ENCODE results near the gene ABCC1. TPM values are rescaled to one million over a fixed set of nuclear protein-coding genes. Genes with fewer than 3 reads are reported as not detected.
"Not testable (repeated sequence)": the region's sequence is repeated elsewhere in the genome, so short reads cannot be mapped to it uniquely, and the experiment has no call there.

The ABCC1 gene
- total and polyA plus RNA-seq, 4 donors = 8.6 to 15.5 (median 13.4) TPM

DNA sequence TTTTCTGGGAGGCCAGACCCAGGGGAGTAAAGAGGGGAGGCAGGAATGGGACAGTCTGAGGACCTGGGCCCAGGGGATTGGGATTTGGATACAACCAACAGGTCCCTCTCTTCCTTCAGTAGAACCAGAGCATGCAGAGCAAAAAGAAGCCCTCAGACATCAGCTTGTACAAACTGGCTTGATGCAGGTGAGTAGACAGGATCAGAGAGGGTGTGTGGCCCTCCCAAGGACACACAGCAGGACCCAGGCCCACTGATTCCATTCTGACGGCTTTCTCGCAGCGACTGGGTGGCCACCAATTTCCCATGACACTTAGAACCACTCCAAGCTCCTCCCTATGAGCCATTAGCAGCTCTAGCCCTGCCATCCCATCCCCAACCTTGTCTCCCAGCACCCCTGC is 210.2 kb downstream of the ABCC1 start:
- Histone ChIP-seq H3K9me3 (ENCODE audit: control insufficient read depth, insufficient read depth, low read length) (peaks cover 15% of the 10 kb centered on the region), H3K27ac (ENCODE audit: low read depth, low read length) (no peak overlapping the region), H3K4me3 (ENCODE audit: low read depth, low read length) (no peak overlapping the region), H3K4me1 (ENCODE audit: control insufficient read depth, insufficient read depth, low read length) (peaks cover 10% of the 10 kb centered on the region), H3K27me3 (ENCODE audit: control insufficient read depth, insufficient read depth, low read length) (peaks cover 2% of the 10 kb centered on the region), H3K36me3 (ENCODE audit: control insufficient read depth, insufficient read depth, low read length) (peaks cover 1% of the 10 kb centered on the region)
- 93% methylated on average over 3 of the region's 3 CpGs for WGBS (ENCODE audit: insufficient coverage)
- DNase-seq (ENCODE audit: low read depth in 4 of 6, low spot score in 6 of 6) = no peak

DNA sequence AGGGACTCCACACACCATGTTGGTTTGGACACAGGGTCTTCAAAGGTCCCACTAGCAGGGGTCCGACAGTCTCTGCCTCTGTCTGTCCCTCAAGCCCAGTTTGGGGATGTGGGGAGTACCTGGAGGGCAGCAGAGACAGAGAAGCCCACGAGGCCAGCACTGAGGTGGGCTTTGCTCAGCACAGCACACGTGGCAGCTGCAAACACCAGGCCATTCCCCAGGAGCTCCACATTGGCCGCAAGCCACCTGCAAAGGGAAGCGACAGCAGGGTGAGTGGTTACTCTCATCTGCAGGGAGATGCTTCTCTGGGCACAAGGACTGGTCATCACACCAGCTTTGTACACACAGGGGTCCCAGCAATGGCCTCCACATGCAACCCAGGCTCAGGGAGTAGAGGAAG is 211.9 kb downstream of the ABCC1 start:
- no peak overlapping the region for H3K27ac ChIP-seq (ENCODE audit: low read depth, low read length)
- DNase-seq (ENCODE audit: low read depth in 4 of 6, low spot score in 6 of 6) = no peak
- H3K36me3 ChIP-seq (ENCODE audit: control insufficient read depth, insufficient read depth, low read length) = no peaks in the 10 kb centered on the region
- no peak overlapping the region for H3K4me3 ChIP-seq (ENCODE audit: low read depth, low read length)
- peaks cover 10% of the 10 kb centered on the region for H3K4me1 ChIP-seq (ENCODE audit: control insufficient read depth, insufficient read depth, low read length)
- WGBS (ENCODE audit: insufficient coverage) = 69% methylated on average over 5 of the region's 5 CpGs
- peaks cover 1% of the 10 kb centered on the region for H3K27me3 ChIP-seq (ENCODE audit: control insufficient read depth, insufficient read depth, low read length)
- peaks cover 15% of the 10 kb centered on the region for H3K9me3 ChIP-seq (ENCODE audit: control insufficient read depth, insufficient read depth, low read length)

DNA sequence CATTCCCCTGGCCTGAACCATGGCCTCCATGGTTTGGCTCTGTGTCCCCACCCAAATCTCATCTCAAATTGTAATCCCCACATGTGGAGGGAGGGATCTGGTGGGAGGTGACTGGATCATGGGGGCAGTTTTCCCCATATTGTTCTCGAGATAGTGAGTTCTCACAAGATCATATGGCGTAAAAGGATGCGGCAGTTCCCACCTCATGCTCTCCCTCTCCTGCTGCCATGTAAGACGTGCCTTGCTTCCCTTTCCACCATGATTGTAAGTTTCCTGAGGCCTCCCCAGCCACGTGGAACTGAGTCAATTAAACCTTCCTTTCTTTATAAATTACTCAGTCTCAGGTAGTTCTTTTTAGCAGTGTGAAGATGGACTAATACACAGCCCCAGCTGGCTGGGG is 212.4 kb downstream of the ABCC1 start:
- DNase-seq (ENCODE audit: low read depth in 4 of 6, low spot score in 6 of 6); H3K27ac ChIP-seq (ENCODE audit: low read depth, low read length); H3K4me3 ChIP-seq (ENCODE audit: low read depth, low read length); H3K36me3 ChIP-seq (ENCODE audit: control insufficient read depth, insufficient read depth, low read length); H3K27me3 ChIP-seq (ENCODE audit: control insufficient read depth, insufficient read depth, low read length): not testable (repeated sequence)
- Histone ChIP-seq H3K4me1 (ENCODE audit: control insufficient read depth, insufficient read depth, low read length) (peaks cover 10% of the 10 kb centered on the region), H3K9me3 (ENCODE audit: control insufficient read depth, insufficient read depth, low read length) (peaks cover 15% of the 10 kb centered on the region)
- no CpG with 5 or more reads among the region's 5 CpGs for WGBS (ENCODE audit: insufficient coverage)

DNA sequence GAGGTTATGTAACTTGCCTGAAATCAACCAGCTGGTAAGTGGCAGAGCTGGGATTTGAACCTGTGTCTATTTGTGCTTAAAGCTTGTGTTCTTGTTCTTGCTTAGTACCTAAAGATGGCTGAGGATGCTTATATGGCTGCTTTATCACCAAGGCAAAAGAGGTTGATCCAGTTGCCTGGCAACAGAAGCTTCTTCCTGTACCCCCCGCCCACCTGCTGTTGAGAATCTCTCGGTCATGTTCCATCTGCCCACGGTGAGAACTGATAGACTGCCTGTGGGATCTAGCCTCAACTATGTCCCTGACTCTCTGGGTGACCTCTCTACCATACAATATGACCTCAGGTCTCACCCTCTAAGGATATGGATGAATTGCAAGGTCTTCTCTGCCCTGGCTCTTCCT is 213.2 kb downstream of the ABCC1 start:
- Histone ChIP-seq H3K27ac (ENCODE audit: low read depth, low read length) (no peak overlapping the region), H3K27me3 (ENCODE audit: control insufficient read depth, insufficient read depth, low read length) (no peaks in the 10 kb centered on the region), H3K4me3 (ENCODE audit: low read depth, low read length) (no peak overlapping the region), H3K36me3 (ENCODE audit: control insufficient read depth, insufficient read depth, low read length) (no peaks in the 10 kb centered on the region), H3K9me3 (ENCODE audit: control insufficient read depth, insufficient read depth, low read length) (peaks cover 15% of the 10 kb centered on the region), H3K4me1 (ENCODE audit: control insufficient read depth, insufficient read depth, low read length) (peaks cover 10% of the 10 kb centered on the region)
- WGBS (ENCODE audit: insufficient coverage) = 75% methylated on average over 2 of the region's 3 CpGs
- DNase-seq (ENCODE audit: low read depth in 4 of 6, low spot score in 6 of 6) = no peak

DNA sequence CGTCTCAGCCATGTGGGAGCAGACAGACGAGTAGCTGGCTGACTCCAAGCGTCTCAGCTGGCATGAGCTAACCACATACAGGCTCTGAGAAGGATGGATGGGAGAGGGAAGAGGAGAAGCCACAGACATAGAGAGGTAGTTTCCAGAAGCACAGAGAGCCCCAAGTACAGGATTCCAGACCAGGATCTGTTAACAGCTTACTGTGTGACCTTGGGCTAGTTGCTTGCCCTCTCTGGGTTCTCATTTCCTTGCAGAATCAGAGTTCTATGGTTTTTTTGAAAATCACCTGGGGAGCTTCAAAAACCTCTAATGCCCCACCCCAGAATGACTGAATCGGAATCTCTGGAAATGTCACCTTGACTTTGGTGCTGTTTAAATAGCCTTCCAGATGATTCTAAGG is 213.7 kb downstream of the ABCC1 start:
- Histone ChIP-seq H3K36me3 (ENCODE audit: control insufficient read depth, insufficient read depth, low read length) (no peaks in the 10 kb centered on the region), H3K4me3 (ENCODE audit: low read depth, low read length) (no peak overlapping the region), H3K27ac (ENCODE audit: low read depth, low read length) (peak overlapping the region; percentile 3), H3K9me3 (ENCODE audit: control insufficient read depth, insufficient read depth, low read length) (peaks cover 13% of the 10 kb centered on the region), H3K27me3 (ENCODE audit: control insufficient read depth, insufficient read depth, low read length) (no peaks in the 10 kb centered on the region), H3K4me1 (ENCODE audit: control insufficient read depth, insufficient read depth, low read length) (peaks cover 10% of the 10 kb centered on the region)
- WGBS (ENCODE audit: insufficient coverage) = 73% methylated on average over 4 of the region's 4 CpGs
- no peak for DNase-seq (ENCODE audit: low read depth in 4 of 6, low spot score in 6 of 6)

DNA sequence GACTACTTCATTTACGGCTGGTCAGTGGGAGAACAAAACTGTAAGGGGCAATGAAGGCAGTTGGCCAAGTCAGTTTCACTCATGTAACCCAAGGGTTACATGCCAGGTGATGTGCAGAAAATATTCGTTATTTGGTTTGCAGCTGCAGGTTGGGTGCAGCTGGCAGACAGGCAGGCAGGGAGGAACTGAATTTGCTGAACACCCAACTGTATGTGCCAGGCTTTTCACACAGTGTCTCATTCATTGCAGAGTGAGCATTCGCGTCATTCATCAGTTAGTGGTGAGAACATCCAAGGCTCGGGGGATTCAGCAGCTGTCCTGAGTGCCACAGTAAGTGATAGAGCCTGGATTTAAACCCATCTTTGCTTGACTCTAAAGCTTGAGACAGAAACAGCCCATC is 214.2 kb downstream of the ABCC1 start:
- WGBS (ENCODE audit: insufficient coverage) = 50% methylated on average over 5 of the region's 5 CpGs
- Histone ChIP-seq H3K9me3 (ENCODE audit: control insufficient read depth, insufficient read depth, low read length) (peaks cover 8% of the 10 kb centered on the region), H3K36me3 (ENCODE audit: control insufficient read depth, insufficient read depth, low read length) (no peaks in the 10 kb centered on the region), H3K4me3 (ENCODE audit: low read depth, low read length) (no peak overlapping the region), H3K27ac (ENCODE audit: low read depth, low read length) (peak overlapping the region; percentile 3), H3K4me1 (ENCODE audit: control insufficient read depth, insufficient read depth, low read length) (peaks cover 10% of the 10 kb centered on the region), H3K27me3 (ENCODE audit: control insufficient read depth, insufficient read depth, low read length) (no peaks in the 10 kb centered on the region)
- DNase-seq (ENCODE audit: low read depth in 4 of 6, low spot score in 6 of 6) = peak in 3 of 6 donors; percentile 31 to 68 (median 65)

DNA sequence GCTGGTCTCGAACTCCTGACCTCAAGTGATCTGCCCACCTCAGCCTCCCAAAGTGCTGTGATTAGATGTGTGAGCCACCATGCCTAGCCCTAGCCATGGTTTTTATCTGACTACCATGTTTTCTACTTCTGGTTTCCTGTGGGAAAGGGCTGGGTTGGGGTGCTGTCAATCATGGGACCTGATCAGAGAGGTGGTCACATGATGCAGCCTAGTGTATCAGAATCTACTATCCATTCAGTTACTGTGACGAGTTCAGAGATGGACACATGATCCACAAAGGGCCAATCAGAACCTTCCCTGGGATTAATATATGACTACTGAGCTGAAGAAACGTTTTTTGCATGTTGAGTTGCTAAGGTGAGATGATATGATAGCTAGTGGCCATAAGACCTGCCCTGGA is 214.8 kb downstream of the ABCC1 start:
- Histone ChIP-seq H3K4me1 (ENCODE audit: control insufficient read depth, insufficient read depth, low read length) (peaks cover 10% of the 10 kb centered on the region), H3K9me3 (ENCODE audit: control insufficient read depth, insufficient read depth, low read length) (peaks cover 1% of the 10 kb centered on the region), H3K36me3 (ENCODE audit: control insufficient read depth, insufficient read depth, low read length) (peaks cover under 1% of the 10 kb centered on the region), H3K4me3 (ENCODE audit: low read depth, low read length) (no peak overlapping the region), H3K27me3 (ENCODE audit: control insufficient read depth, insufficient read depth, low read length) (no peaks in the 10 kb centered on the region), H3K27ac (ENCODE audit: low read depth, low read length) (no peak overlapping the region)
- DNase-seq (ENCODE audit: low read depth in 4 of 6, low spot score in 6 of 6) = no peak
- 92% methylated on average over 2 of the region's 3 CpGs for WGBS (ENCODE audit: insufficient coverage)

DNA sequence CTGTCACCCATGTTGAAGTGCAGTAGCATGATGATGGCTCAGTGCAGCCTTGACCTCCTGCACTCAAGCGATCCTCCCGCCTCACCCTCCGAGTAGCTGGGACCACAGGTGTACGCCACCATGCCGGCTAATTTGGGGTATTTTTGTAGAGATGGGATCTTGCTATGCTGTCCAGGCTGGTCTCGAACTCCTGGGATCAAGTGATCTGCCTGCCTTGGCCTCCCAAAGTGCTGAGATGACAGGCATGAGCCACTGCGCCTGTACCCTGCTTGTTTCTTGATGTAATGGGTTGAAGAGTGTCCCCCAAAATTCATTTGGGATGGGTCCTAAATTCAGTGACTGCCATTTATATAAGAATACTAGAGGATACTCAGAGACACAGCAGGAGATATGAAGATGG is 216.7 kb downstream of the ABCC1 start:
- Histone ChIP-seq H3K27me3 (ENCODE audit: control insufficient read depth, insufficient read depth, low read length) (no peaks in the 10 kb centered on the region), H3K4me3 (ENCODE audit: low read depth, low read length) (no peak overlapping the region), H3K36me3 (ENCODE audit: control insufficient read depth, insufficient read depth, low read length) (peaks cover 4% of the 10 kb centered on the region), H3K9me3 (ENCODE audit: control insufficient read depth, insufficient read depth, low read length) (no peaks in the 10 kb centered on the region), H3K27ac (ENCODE audit: low read depth, low read length) (no peak overlapping the region), H3K4me1 (ENCODE audit: control insufficient read depth, insufficient read depth, low read length) (peaks cover 10% of the 10 kb centered on the region)
- DNase-seq (ENCODE audit: low read depth in 4 of 6, low spot score in 6 of 6) = no peak
- WGBS (ENCODE audit: insufficient coverage) = 86% methylated on average over 7 of the region's 7 CpGs

DNA sequence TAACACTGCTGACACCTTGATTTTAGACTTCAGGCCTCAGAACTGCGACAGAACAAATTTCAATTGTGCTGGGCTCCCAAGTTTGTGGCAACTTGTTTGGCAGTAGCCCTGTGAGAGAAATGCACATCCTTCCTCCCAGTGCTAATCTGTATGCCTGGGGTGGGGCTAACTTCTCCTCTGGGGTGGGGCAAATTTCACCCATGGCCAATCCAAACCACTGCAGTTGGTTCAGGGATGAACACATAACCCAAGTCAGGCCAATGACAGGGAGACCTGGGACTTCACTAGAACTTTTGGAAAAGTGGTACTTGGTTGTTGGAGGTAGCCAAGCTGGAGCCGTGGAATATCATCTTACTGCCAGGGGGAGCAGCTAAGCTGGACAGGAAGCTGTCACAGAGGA is 217.5 kb downstream of the ABCC1 start:
- Histone ChIP-seq H3K27ac (ENCODE audit: low read depth, low read length) (no peak overlapping the region), H3K4me3 (ENCODE audit: low read depth, low read length) (no peak overlapping the region), H3K27me3 (ENCODE audit: control insufficient read depth, insufficient read depth, low read length) (no peaks in the 10 kb centered on the region), H3K9me3 (ENCODE audit: control insufficient read depth, insufficient read depth, low read length) (no peaks in the 10 kb centered on the region), H3K36me3 (ENCODE audit: control insufficient read depth, insufficient read depth, low read length) (peaks cover 4% of the 10 kb centered on the region), H3K4me1 (ENCODE audit: control insufficient read depth, insufficient read depth, low read length) (peaks cover 10% of the 10 kb centered on the region)
- WGBS (ENCODE audit: insufficient coverage) = 40% methylated on average over 2 of the region's 2 CpGs
- DNase-seq (ENCODE audit: low read depth in 4 of 6, low spot score in 6 of 6) = no peak

DNA sequence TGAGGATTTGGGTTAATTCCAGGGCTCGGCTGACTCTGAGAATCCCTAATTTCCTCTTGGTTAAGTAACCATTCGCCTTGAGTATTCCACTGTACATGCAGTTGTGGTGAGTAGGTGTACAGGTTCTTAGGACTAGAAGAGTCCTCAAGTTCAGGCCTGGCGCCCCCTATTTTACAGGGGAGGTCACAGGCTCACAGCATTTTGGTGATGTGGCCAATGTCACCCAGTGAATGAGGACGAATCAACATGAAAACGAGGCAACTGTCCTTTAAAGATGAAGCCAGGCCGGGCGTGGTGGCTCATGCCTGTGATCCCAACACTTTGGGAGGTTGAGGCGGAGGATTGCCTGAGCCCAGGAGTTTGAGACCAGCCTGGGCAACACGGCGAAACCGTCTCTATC is 218.5 kb downstream of the ABCC1 start:
- Histone ChIP-seq H3K4me3 (ENCODE audit: low read depth, low read length) (no peak overlapping the region), H3K9me3 (ENCODE audit: control insufficient read depth, insufficient read depth, low read length) (no peaks in the 10 kb centered on the region), H3K36me3 (ENCODE audit: control insufficient read depth, insufficient read depth, low read length) (peaks cover 4% of the 10 kb centered on the region), H3K27me3 (ENCODE audit: control insufficient read depth, insufficient read depth, low read length) (no peaks in the 10 kb centered on the region), H3K27ac (ENCODE audit: low read depth, low read length) (no peak overlapping the region), H3K4me1 (ENCODE audit: control insufficient read depth, insufficient read depth, low read length) (peaks cover 9% of the 10 kb centered on the region)
- DNase-seq (ENCODE audit: low read depth in 4 of 6, low spot score in 6 of 6) = no peak
- WGBS (ENCODE audit: insufficient coverage) = 86% methylated on average over 10 of the region's 11 CpGs

Data from spinal cord (tissue), 10 donors.